ENCODE data around the gene GPLD1.
"Not testable (repeated sequence)": the region's sequence is repeated elsewhere in the genome, so short reads cannot be mapped to it uniquely, and the experiment has no call there.

Gene GPLD1

GRCh38 chr6:24403501-24403824 is 85.9 kb downstream of the GPLD1 start:
- Histone ChIP-seq H3K4me1 (ENCODE audit: control insufficient read depth, low read length) (peaks cover 28% of the 10 kb centered on the region), H3F3A (ENCODE audit: control insufficient read depth, insufficient read depth) (no peaks in the 10 kb centered on the region), H3K79me2 (ENCODE audit: control insufficient read depth, low read length) (peaks cover 50% of the 10 kb centered on the region), H3K4me2 (ENCODE audit: low read length) (peak overlapping the region; percentile 78), H3K36me3 (ENCODE audit: control insufficient read depth, low read length) (peaks cover 34% of the 10 kb centered on the region), H3K27ac (ENCODE audit: low read depth, low read length) (no peak overlapping the region), H4K20me1 (ENCODE audit: control insufficient read depth, insufficient read depth, low read depth, low read length) (peaks cover 5% of the 10 kb centered on the region; the same call in 1 of the 2 replicates), H3K4me3 (ENCODE audit: low read length) (peak overlapping the region; percentile 90), H3K9me2 (replicated peaks; ENCODE audit: control insufficient read depth, low read length) (no peaks in the 10 kb centered on the region), H3K27me3 (ENCODE audit: control insufficient read depth, low read length) (no peaks in the 10 kb centered on the region), H3K9me3 (ENCODE audit: control insufficient read depth, insufficient read depth, low read length) (no peaks in the 10 kb centered on the region)
- TF ChIP-seq CTCF (IDR thresholded peaks at IDR 0.05; ENCODE audit: low read depth, low read length, poor library complexity, severe bottlenecking) (no peak), EZH2phosphoT487 (IDR thresholded peaks at IDR 0.05; ENCODE audit: borderline replicate concordance, low read length) (no peak)

- Histone ChIP-seq H3K4me2 (ENCODE audit: low read length) (peak within 1 kb of the TSS; percentile 78), H3K36me3 (ENCODE audit: control insufficient read depth, low read length) (peaks cover 28% of the 10 kb centered on the region), H3K79me2 (ENCODE audit: control insufficient read depth, low read length) (peaks cover 48% of the 10 kb centered on the region), H3K9me2 (replicated peaks; ENCODE audit: control insufficient read depth, low read length) (no peaks in the 10 kb centered on the region), H3K4me1 (ENCODE audit: control insufficient read depth, low read length) (peaks cover 28% of the 10 kb centered on the region), H3K4me3 (ENCODE audit: low read length) (peak within 1 kb of the TSS; percentile 90), H3K27ac (ENCODE audit: low read depth, low read length) (no peak within 1 kb of the TSS), H3K27me3 (ENCODE audit: control insufficient read depth, low read length) (no peaks in the 10 kb centered on the region), H4K20me1 (ENCODE audit: control insufficient read depth, insufficient read depth, low read depth, low read length) (peaks cover 5% of the 10 kb centered on the region; the same call in 1 of the 2 replicates), H3F3A (ENCODE audit: control insufficient read depth, insufficient read depth) (no peaks in the 10 kb centered on the region), H3K9me3 (ENCODE audit: control insufficient read depth, insufficient read depth, low read length) (no peaks in the 10 kb centered on the region)
- TF ChIP-seq CTCF (IDR thresholded peaks at IDR 0.05; ENCODE audit: low read depth, low read length, poor library complexity, severe bottlenecking) (no peak), EZH2phosphoT487 (IDR thresholded peaks at IDR 0.05; ENCODE audit: borderline replicate concordance, low read length) (no peak)
Measured at GRCh38 chr6:24402697-24403500, 86.5 kb downstream of the GPLD1 start, which contains the start of gene MRS2. Gene MRS2, plus strand, starts transcription at chr6:24402936. Its CDS starts 111 bp downstream, at chr6:24403047.

- Histone ChIP-seq H3K27ac (ENCODE audit: low read depth, low read length) (no peak overlapping the region), H3K4me2 (ENCODE audit: low read length) (no peak overlapping the region), H3K27me3 (ENCODE audit: control insufficient read depth, low read length) (no peaks in the 10 kb centered on the region), H3K9me2 (replicated peaks; ENCODE audit: control insufficient read depth, low read length) (no peaks in the 10 kb centered on the region), H3F3A (ENCODE audit: control insufficient read depth, insufficient read depth) (no peaks in the 10 kb centered on the region), H3K4me3 (ENCODE audit: low read length) (no peak overlapping the region), H3K79me2 (ENCODE audit: control insufficient read depth, low read length) (peaks cover 41% of the 10 kb centered on the region), H3K36me3 (ENCODE audit: control insufficient read depth, low read length) (peaks cover 21% of the 10 kb centered on the region), H3K4me1 (ENCODE audit: control insufficient read depth, low read length) (peaks cover 28% of the 10 kb centered on the region), H3K9me3 (ENCODE audit: control insufficient read depth, insufficient read depth, low read length) (peaks cover 11% of the 10 kb centered on the region), H4K20me1 (ENCODE audit: control insufficient read depth, insufficient read depth, low read depth, low read length) (peaks cover 5% of the 10 kb centered on the region; the same call in 1 of the 2 replicates)
- TF ChIP-seq EZH2phosphoT487 (IDR thresholded peaks at IDR 0.05; ENCODE audit: borderline replicate concordance, low read length), result no peak
- TF ChIP-seq CTCF (IDR thresholded peaks at IDR 0.05; ENCODE audit: low read depth, low read length, poor library complexity, severe bottlenecking), result no peak
Measured at GRCh38 chr6:24401458-24401857, 87.9 kb downstream of the GPLD1 start.

- not testable (repeated sequence) for H3K4me3 ChIP-seq (ENCODE audit: low read length); H4K20me1 ChIP-seq (ENCODE audit: control insufficient read depth, insufficient read depth, low read depth, low read length); H3F3A ChIP-seq (ENCODE audit: control insufficient read depth, insufficient read depth); H3K9me2 ChIP-seq (replicated peaks; ENCODE audit: control insufficient read depth, low read length); H3K27me3 ChIP-seq (ENCODE audit: control insufficient read depth, low read length); H3K27ac ChIP-seq (ENCODE audit: low read depth, low read length)
- Histone ChIP-seq H3K4me2 (ENCODE audit: low read length) (peak overlapping the region; percentile 17; the same call in 1 of the 2 replicates), H3K4me1 (ENCODE audit: control insufficient read depth, low read length) (peaks cover 28% of the 10 kb centered on the region), H3K9me3 (ENCODE audit: control insufficient read depth, insufficient read depth, low read length) (peaks cover 16% of the 10 kb centered on the region), H3K79me2 (ENCODE audit: control insufficient read depth, low read length) (peaks cover 32% of the 10 kb centered on the region), H3K36me3 (ENCODE audit: control insufficient read depth, low read length) (peaks cover 13% of the 10 kb centered on the region)
Measured at GRCh38 chr6:24400045-24401039, 89.0 kb downstream of the GPLD1 start.
